ENCODE results near the gene MREG.

MREG gene

GRCh38 chr2:215914777-215915165 lies 98.6 kb downstream of the MREG start:
- Mint-ChIP-seq H3K27me3 (ENCODE audit: low read depth) (no peaks in the 10 kb centered on the region), H3K4me3 (no peak overlapping the region), H3K9me3 (peaks cover 5% of the 10 kb centered on the region), H3K36me3 (ENCODE audit: low read depth) (no peaks in the 10 kb centered on the region), H3K4me1 (peaks cover 24% of the 10 kb centered on the region), H3K27ac (peak overlapping the region in 1 of 3 experiments; percentile 0)
- TF ChIP-seq, protein P1, sequence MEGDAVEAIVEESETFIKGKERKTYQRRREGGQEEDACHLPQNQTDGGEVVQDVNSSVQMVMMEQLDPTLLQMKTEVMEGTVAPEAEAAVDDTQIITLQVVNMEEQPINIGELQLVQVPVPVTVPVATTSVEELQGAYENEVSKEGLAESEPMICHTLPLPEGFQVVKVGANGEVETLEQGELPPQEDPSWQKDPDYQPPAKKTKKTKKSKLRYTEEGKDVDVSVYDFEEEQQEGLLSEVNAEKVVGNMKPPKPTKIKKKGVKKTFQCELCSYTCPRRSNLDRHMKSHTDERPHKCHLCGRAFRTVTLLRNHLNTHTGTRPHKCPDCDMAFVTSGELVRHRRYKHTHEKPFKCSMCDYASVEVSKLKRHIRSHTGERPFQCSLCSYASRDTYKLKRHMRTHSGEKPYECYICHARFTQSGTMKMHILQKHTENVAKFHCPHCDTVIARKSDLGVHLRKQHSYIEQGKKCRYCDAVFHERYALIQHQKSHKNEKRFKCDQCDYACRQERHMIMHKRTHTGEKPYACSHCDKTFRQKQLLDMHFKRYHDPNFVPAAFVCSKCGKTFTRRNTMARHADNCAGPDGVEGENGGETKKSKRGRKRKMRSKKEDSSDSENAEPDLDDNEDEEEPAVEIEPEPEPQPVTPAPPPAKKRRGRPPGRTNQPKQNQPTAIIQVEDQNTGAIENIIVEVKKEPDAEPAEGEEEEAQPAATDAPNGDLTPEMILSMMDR (IDR thresholded peaks at IDR 0.05; ENCODE audit: unreplicated experiment in 3 of 3): no peak

GRCh38 chr2:215914054-215914776 lies 99.1 kb downstream of the MREG start:
- H3K36me3 Mint-ChIP-seq (ENCODE audit: low read depth): no peaks in the 10 kb centered on the region
- TF ChIP-seq, protein P1 (IDR thresholded peaks at IDR 0.05; ENCODE audit: unreplicated experiment in 3 of 3): no peak
- H3K27me3 Mint-ChIP-seq (ENCODE audit: low read depth): no peaks in the 10 kb centered on the region
- peaks cover 18% of the 10 kb centered on the region for H3K4me1 Mint-ChIP-seq
- peaks cover 5% of the 10 kb centered on the region for H3K9me3 Mint-ChIP-seq
- no peak overlapping the region for H3K4me3 Mint-ChIP-seq
- peak overlapping the region in 1 of 3 experiments; percentile 0 for H3K27ac Mint-ChIP-seq

DNA sequence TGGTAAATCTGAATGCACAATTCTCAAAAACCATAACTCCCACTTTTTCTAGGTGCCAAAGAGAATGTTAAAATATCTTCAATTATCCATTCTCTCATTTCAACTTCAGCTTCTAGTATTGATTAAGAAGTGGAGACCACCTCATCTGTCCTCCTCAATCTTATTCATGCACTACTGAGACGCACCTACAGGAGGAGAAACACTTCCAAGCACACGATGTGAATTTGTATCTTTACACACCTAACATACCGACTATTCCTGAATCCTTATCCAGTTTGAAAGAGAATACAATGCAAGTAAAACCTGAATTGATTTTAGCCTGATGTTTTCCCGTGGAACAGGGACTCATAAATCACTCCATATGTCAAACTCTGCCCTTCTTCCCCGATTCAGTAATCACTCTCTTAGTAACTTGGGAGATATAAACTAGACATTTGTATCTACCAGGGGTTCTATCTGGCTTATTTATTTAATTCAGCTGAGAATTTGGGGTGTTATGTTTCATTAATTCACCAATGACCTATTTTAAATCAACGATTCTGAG lies 101.0 kb downstream of the MREG start:
- H3K9me3 Mint-ChIP-seq: peaks cover 5% of the 10 kb centered on the region
- no peaks in the 10 kb centered on the region for H3K27me3 Mint-ChIP-seq (ENCODE audit: low read depth)
- H3K4me3 Mint-ChIP-seq: no peak overlapping the region
- H3K36me3 Mint-ChIP-seq (ENCODE audit: low read depth): no peaks in the 10 kb centered on the region
- TF ChIP-seq, protein P1 (IDR thresholded peaks at IDR 0.05; ENCODE audit: unreplicated experiment in 3 of 3): peak in 1 of 3 experiments; percentile 27
- peak overlapping the region in 2 of 3 experiments; percentile 48 to 69 for H3K27ac Mint-ChIP-seq
- peaks cover 4% of the 10 kb centered on the region for H3K4me1 Mint-ChIP-seq

DNA sequence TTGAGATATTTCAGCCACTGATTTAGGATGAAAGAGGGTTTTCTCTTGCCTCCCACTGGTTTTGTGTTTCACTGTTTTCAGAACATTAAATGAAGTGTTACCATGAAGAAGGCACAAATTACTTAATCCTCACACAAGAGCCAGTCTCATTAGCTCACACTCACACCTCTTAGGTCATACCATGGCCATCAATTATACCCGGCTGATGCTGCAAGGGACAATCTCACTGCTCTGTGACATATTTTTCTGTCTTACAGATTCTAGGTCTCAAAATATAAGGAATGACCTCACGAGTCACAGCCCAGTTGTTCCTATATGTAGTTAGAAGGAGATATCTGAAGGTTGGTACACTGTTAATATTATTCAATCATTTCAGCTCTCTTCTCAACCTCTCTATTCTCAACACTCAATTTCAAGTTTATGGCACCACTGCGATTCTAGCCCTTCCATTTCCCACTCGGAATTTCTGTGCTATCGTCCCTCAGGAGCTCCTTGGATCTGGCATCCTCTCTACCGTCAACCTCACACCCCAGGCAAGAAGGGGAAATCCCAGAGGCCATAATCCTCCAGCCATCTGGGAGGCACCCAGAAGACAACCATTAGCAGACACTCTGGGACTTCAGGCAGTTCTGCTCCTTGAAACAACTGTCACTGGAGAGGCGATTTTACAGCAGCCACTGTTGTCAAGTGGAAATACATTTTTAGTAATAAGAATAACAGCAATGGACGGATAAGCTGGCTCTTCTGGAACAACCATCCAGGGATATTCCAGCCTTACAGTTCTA lies 101.9 kb downstream of the MREG start:
- no peaks in the 10 kb centered on the region for H3K36me3 Mint-ChIP-seq (ENCODE audit: low read depth)
- H3K4me3 Mint-ChIP-seq: no peak overlapping the region
- peaks cover 4% of the 10 kb centered on the region for H3K4me1 Mint-ChIP-seq
- TF ChIP-seq, protein P1 (IDR thresholded peaks at IDR 0.05; ENCODE audit: unreplicated experiment in 3 of 3): no peak
- H3K27ac Mint-ChIP-seq: no peak overlapping the region
- peaks cover 5% of the 10 kb centered on the region for H3K9me3 Mint-ChIP-seq
- H3K27me3 Mint-ChIP-seq (ENCODE audit: low read depth): no peaks in the 10 kb centered on the region

DNA sequence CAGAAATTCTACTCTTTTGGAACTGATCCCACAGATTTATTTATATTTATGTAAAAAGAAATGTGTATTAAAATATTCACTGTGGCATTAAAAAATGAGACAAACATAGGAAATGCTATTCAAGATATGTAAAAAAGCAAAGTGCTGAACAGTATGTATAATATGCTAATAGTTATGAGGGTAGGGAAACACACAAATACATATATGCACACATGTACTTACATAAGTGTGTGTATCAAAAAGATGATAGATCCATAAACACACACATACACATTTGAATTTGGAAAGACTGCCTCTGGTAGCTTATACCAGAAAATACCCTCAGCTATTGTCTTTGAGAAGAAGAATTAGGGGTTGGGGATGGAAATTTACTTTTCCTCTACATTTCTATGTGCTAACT lies 103.2 kb downstream of the MREG start:
- Mint-ChIP-seq H3K27ac (no peak overlapping the region), H3K36me3 (ENCODE audit: low read depth) (no peaks in the 10 kb centered on the region), H3K4me3 (no peak overlapping the region), H3K9me3 (peaks cover 5% of the 10 kb centered on the region), H3K27me3 (ENCODE audit: low read depth) (no peaks in the 10 kb centered on the region), H3K4me1 (peaks cover 4% of the 10 kb centered on the region)
- TF ChIP-seq, protein P1 (IDR thresholded peaks at IDR 0.05; ENCODE audit: unreplicated experiment in 3 of 3): no peak

Data from nephron (organoid).